ENCODE results near the gene LLGL1. TPM values are rescaled to one million over a fixed set of nuclear protein-coding genes. Genes with fewer than 3 reads are reported as not detected.

LLGL1 gene
- total RNA-seq, 1 experiment from 2014 or later = 44.9 TPM

DNA sequence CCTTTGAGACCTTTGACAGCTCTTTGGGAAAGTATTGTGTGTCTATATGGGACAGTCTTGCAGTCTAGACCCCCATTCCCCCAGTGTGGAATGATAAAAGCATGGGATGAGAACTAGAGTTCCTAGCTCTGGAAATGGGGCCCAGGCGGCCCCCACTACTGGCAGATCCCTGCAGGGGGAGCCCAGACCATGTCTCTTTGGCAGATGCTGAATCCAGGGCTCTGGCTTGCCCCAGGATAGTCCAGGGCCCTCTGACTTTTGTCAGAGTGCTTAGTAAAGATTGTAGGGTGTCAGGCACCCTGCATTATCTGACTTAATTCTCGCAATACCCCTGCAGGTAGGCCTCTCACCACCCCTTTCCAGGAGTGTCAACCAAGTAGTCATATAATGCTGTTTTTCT lies 33.5 kb upstream of the LLGL1 start:
- DNase-seq = no peak
- no TSS peak for BruUV-seq (replicated peaks)
- no peak overlapping the region for H3K4me2 ChIP-seq
- H3K36me3 ChIP-seq (ENCODE audit: low read depth) = peaks cover 21% of the 10 kb centered on the region
- ChIA-PET CTCF (no interaction called here), POLR2A (ENCODE audit: unreplicated experiment) (no interaction called here)
- no peaks in the 10 kb centered on the region for H3K9me2 ChIP-seq (ENCODE audit: insufficient read depth)
- no peak overlapping the region for H3K27ac ChIP-seq
- TF ChIP-seq, protein P1, sequence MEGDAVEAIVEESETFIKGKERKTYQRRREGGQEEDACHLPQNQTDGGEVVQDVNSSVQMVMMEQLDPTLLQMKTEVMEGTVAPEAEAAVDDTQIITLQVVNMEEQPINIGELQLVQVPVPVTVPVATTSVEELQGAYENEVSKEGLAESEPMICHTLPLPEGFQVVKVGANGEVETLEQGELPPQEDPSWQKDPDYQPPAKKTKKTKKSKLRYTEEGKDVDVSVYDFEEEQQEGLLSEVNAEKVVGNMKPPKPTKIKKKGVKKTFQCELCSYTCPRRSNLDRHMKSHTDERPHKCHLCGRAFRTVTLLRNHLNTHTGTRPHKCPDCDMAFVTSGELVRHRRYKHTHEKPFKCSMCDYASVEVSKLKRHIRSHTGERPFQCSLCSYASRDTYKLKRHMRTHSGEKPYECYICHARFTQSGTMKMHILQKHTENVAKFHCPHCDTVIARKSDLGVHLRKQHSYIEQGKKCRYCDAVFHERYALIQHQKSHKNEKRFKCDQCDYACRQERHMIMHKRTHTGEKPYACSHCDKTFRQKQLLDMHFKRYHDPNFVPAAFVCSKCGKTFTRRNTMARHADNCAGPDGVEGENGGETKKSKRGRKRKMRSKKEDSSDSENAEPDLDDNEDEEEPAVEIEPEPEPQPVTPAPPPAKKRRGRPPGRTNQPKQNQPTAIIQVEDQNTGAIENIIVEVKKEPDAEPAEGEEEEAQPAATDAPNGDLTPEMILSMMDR (conservative IDR thresholded peaks at IDR 0.05) = 0 out of 2 replicates have a peak, but pooled peaks have one; percentile 27
- TF ChIP-seq EZH2 (IDR thresholded peaks at IDR 0.05; ENCODE audit: low read depth) = no peak
- no peaks in the 10 kb centered on the region for H3K27me3 ChIP-seq (ENCODE audit: insufficient read depth, low read depth)
- peaks cover 10% of the 10 kb centered on the region for H3K4me1 ChIP-seq (replicated peaks; ENCODE audit: insufficient read depth)
- H3K4me3 ChIP-seq = no peak overlapping the region
- H2AFZ ChIP-seq = no peak overlapping the region
- H3K79me2 ChIP-seq (ENCODE audit: low read depth) = peaks cover 85% of the 10 kb centered on the region
- intact Hi-C loops (cut with micrococcal nuclease; ENCODE audit: unreplicated experiment) = no loop called here
- no peaks in the 10 kb centered on the region; the same call in none of the 2 replicates for H3F3A ChIP-seq (ENCODE audit: insufficient read depth, low read depth)
- H4K20me1 ChIP-seq (ENCODE audit: insufficient read depth) = peaks cover 66% of the 10 kb centered on the region
- no peaks in the 10 kb centered on the region for H3K9me3 ChIP-seq (ENCODE audit: insufficient read depth, low read depth)

DNA sequence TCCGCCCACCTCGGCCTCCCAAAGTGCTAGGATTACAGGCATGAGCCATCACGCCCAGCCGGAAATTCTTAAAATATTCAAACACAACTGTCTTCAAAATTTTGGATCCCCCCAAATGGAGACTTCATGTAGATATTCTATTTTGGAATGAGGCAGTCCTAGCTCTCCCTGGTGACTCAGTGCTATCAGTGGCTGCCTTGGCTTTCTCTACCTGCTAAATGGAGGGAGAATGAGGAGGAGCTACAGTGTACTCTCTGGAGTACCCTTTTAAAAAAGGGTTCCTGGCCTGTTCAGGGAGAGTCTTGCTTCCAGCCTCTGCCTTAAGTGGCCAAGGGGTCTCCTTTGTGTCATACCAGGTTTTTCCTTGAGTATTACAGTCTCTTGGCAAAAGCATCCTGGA lies 31.0 kb upstream of the LLGL1 start:
- Histone ChIP-seq H3K4me3 (no peak overlapping the region), H3K9me3 (ENCODE audit: insufficient read depth, low read depth) (no peaks in the 10 kb centered on the region), H3K36me3 (ENCODE audit: low read depth) (peaks cover 6% of the 10 kb centered on the region; the same call in 1 of the 2 replicates), H3K27me3 (ENCODE audit: insufficient read depth, low read depth) (no peaks in the 10 kb centered on the region), H4K20me1 (ENCODE audit: insufficient read depth) (peaks cover 51% of the 10 kb centered on the region), H3K79me2 (ENCODE audit: low read depth) (peaks cover 76% of the 10 kb centered on the region), H3K27ac (no peak overlapping the region), H3K9me2 (ENCODE audit: insufficient read depth) (no peaks in the 10 kb centered on the region), H3F3A (ENCODE audit: insufficient read depth, low read depth) (no peaks in the 10 kb centered on the region; the same call in none of the 2 replicates), H3K4me2 (no peak overlapping the region), H2AFZ (no peak overlapping the region), H3K4me1 (replicated peaks; ENCODE audit: insufficient read depth) (no peaks in the 10 kb centered on the region)
- DNase-seq = no peak
- TF ChIP-seq, protein P1 (conservative IDR thresholded peaks at IDR 0.05) = no peak
- TF ChIP-seq EZH2 (IDR thresholded peaks at IDR 0.05; ENCODE audit: low read depth) = no peak
- no TSS peak for BruUV-seq (replicated peaks)
- POLR2A ChIA-PET (ENCODE audit: unreplicated experiment) = no interaction called here
- CTCF ChIA-PET = no interaction called here
- intact Hi-C loops (cut with micrococcal nuclease; ENCODE audit: unreplicated experiment) = no loop called here

- H4K20me1 ChIP-seq (ENCODE audit: insufficient read depth) = peaks cover 51% of the 10 kb centered on the region
- H3K9me2 ChIP-seq (ENCODE audit: insufficient read depth) = no peaks in the 10 kb centered on the region
- POLR2A ChIA-PET (ENCODE audit: unreplicated experiment) = no interaction called here
- no peak overlapping the region for H3K4me2 ChIP-seq
- H3K4me3 ChIP-seq = no peak overlapping the region
- no peaks in the 10 kb centered on the region; the same call in none of the 2 replicates for H3F3A ChIP-seq (ENCODE audit: insufficient read depth, low read depth)
- no peak overlapping the region for H2AFZ ChIP-seq
- CTCF ChIA-PET = no interaction called here
- H3K4me1 ChIP-seq (replicated peaks; ENCODE audit: insufficient read depth) = no peaks in the 10 kb centered on the region
- intact Hi-C loops (cut with micrococcal nuclease; ENCODE audit: unreplicated experiment) = no loop called here
- H3K79me2 ChIP-seq (ENCODE audit: low read depth) = peaks cover 76% of the 10 kb centered on the region
- TF ChIP-seq EZH2 (IDR thresholded peaks at IDR 0.05; ENCODE audit: low read depth) = no peak
- TF ChIP-seq, protein P1 (conservative IDR thresholded peaks at IDR 0.05) = no peak
- no peak overlapping the region for H3K27ac ChIP-seq
- BruUV-seq (replicated peaks) = no TSS peak
- peaks cover 5% of the 10 kb centered on the region; the same call in 1 of the 2 replicates for H3K36me3 ChIP-seq (ENCODE audit: low read depth)
- no peaks in the 10 kb centered on the region for H3K27me3 ChIP-seq (ENCODE audit: insufficient read depth, low read depth)
- DNase-seq = no peak
- H3K9me3 ChIP-seq (ENCODE audit: insufficient read depth, low read depth) = no peaks in the 10 kb centered on the region
Measured at GRCh38 chr17:18194804-18195203, 30.6 kb upstream of the LLGL1 start.

Data from PC-9 (cell line).